HUES6 (cell line): ENCODE measurements around the gene IGDCC3.

Experiments
- H3K27ac ChIP-seq: 2 replicates; pipeline ENCODE4 v1.7.0; 2013; ENCODE audit warnings: low read depth, mild to moderate bottlenecking, low read length, inconsistent platforms
- H3K27me3 ChIP-seq: 2 replicates; pipeline ENCODE4 v1.6.1; 2013; ENCODE audit warnings: low read length; ENCODE audit not compliant: control insufficient read depth, insufficient read depth
- H3K36me3 ChIP-seq: 2 replicates; pipeline ENCODE4 v1.6.1; 2013; ENCODE audit warnings: low read length; ENCODE audit not compliant: control insufficient read depth, insufficient read depth
- H3K4me1 ChIP-seq: 2 replicates; pipeline ENCODE4 v1.6.1; 2013; ENCODE audit warnings: low read length; ENCODE audit not compliant: control insufficient read depth, insufficient read depth
- H3K4me3 ChIP-seq: 2 replicates; pipeline ENCODE4 v1.5.1; 2013; ENCODE audit warnings: low read depth, low read length
- H3K9ac ChIP-seq: one replicate; pipeline ENCODE4 v1.6.1; 2013; ENCODE audit warnings: mild to moderate bottlenecking, low read length
- H3K9me3 ChIP-seq: 2 replicates; pipeline ENCODE4 v1.6.1; 2013; ENCODE audit warnings: low read depth, low read length; ENCODE audit not compliant: control insufficient read depth, insufficient read depth

IGDCC3 gene

GRCh38 chr15:65339920-65340319 is 37.9 kb downstream of the IGDCC3 start:
- H3K9ac ChIP-seq, result no peak overlapping the region

GRCh38 chr15:65339416-65339815 is 38.4 kb downstream of the IGDCC3 start:
- H3K9ac ChIP-seq, result no peak overlapping the region
- no peak overlapping the region for H3K4me3 ChIP-seq
- peaks cover 59% of the 10 kb centered on the region for H3K4me1 ChIP-seq
- H3K27ac ChIP-seq, result no peak overlapping the region
- no peaks in the 10 kb centered on the region for H3K36me3 ChIP-seq
- H3K9me3 ChIP-seq, result no peaks in the 10 kb centered on the region
- H3K27me3 ChIP-seq, result no peaks in the 10 kb centered on the region

More at GRCh38 chr15:65339920-65340319, 37.9 kb downstream of the IGDCC3 start:
- Histone ChIP-seq H3K27ac (no peak overlapping the region), H3K27me3 (no peaks in the 10 kb centered on the region), H3K9me3 (no peaks in the 10 kb centered on the region), H3K36me3 (no peaks in the 10 kb centered on the region), H3K4me3 (no peak overlapping the region), H3K4me1 (peaks cover 54% of the 10 kb centered on the region)

- no peaks in the 10 kb centered on the region for H3K27me3 ChIP-seq
- H3K9me3 ChIP-seq, result no peaks in the 10 kb centered on the region
- no peak overlapping the region for H3K27ac ChIP-seq
- H3K4me1 ChIP-seq, result peaks cover 62% of the 10 kb centered on the region
- no peak overlapping the region for H3K9ac ChIP-seq
- H3K36me3 ChIP-seq, result no peaks in the 10 kb centered on the region
- H3K4me3 ChIP-seq, result no peak overlapping the region
These were observed 39.0 kb downstream of the IGDCC3 start for GRCh38 chr15:65338823-65339222.

GRCh38 chr15:65338366-65338765 is 39.4 kb downstream of the IGDCC3 start:
- Histone ChIP-seq H3K9ac (no peak overlapping the region), H3K9me3 (no peaks in the 10 kb centered on the region), H3K27me3 (no peaks in the 10 kb centered on the region), H3K27ac (no peak overlapping the region), H3K4me1 (peaks cover 65% of the 10 kb centered on the region), H3K36me3 (no peaks in the 10 kb centered on the region), H3K4me3 (no peak overlapping the region)

GRCh38 chr15:65337436-65338070 is 40.2 kb downstream of the IGDCC3 start:
- H3K4me1 ChIP-seq, result peaks cover 68% of the 10 kb centered on the region
- no peaks in the 10 kb centered on the region for H3K9me3 ChIP-seq
- H3K27ac ChIP-seq, result no peak overlapping the region
- H3K27me3 ChIP-seq, result no peaks in the 10 kb centered on the region
- H3K9ac ChIP-seq, result no peak overlapping the region
- no peak overlapping the region for H3K4me3 ChIP-seq
- no peaks in the 10 kb centered on the region; the same call in 1 of the 2 replicates for H3K36me3 ChIP-seq

GRCh38 chr15:65336493-65337435 is 41.0 kb downstream of the IGDCC3 start:
- peaks cover 8% of the 10 kb centered on the region; the same call in 1 of the 2 replicates for H3K36me3 ChIP-seq
- H3K4me1 ChIP-seq, result peaks cover 68% of the 10 kb centered on the region
- H3K9ac ChIP-seq, result no peak overlapping the region
- H3K4me3 ChIP-seq, result no peak overlapping the region
- H3K9me3 ChIP-seq, result no peaks in the 10 kb centered on the region
- no peak overlapping the region for H3K27ac ChIP-seq
- no peaks in the 10 kb centered on the region for H3K27me3 ChIP-seq

GRCh38 chr15:65335278-65336055 is 42.3 kb downstream of the IGDCC3 start:
- Histone ChIP-seq H3K27me3 (no peaks in the 10 kb centered on the region), H3K4me3 (no peak overlapping the region), H3K36me3 (peaks cover 21% of the 10 kb centered on the region), H3K9ac (peak overlapping the region; percentile 2), H3K4me1 (peaks cover 67% of the 10 kb centered on the region), H3K9me3 (no peaks in the 10 kb centered on the region), H3K27ac (no peak overlapping the region)

GRCh38 chr15:65334586-65335231 is 43.1 kb downstream of the IGDCC3 start:
- Histone ChIP-seq H3K9me3 (no peaks in the 10 kb centered on the region), H3K27me3 (no peaks in the 10 kb centered on the region), H3K4me3 (peak overlapping the region; percentile 8; the same call in 1 of the 2 replicates), H3K4me1 (peaks cover 60% of the 10 kb centered on the region), H3K27ac (no peak overlapping the region; the same call in 1 of the 2 replicates), H3K36me3 (peaks cover 28% of the 10 kb centered on the region), H3K9ac (peak overlapping the region; percentile 24)

GRCh38 chr15:65333856-65334255 is 43.9 kb downstream of the IGDCC3 start:
- Histone ChIP-seq H3K27me3 (no peaks in the 10 kb centered on the region), H3K4me1 (peaks cover 56% of the 10 kb centered on the region), H3K27ac (no peak overlapping the region; the same call in 1 of the 2 replicates), H3K36me3 (peaks cover 36% of the 10 kb centered on the region), H3K4me3 (no peak overlapping the region), H3K9ac (no peak overlapping the region), H3K9me3 (no peaks in the 10 kb centered on the region)

GRCh38 chr15:65333148-65333820 is 44.5 kb downstream of the IGDCC3 start:
- Histone ChIP-seq H3K27ac (no peak overlapping the region), H3K36me3 (peaks cover 39% of the 10 kb centered on the region)

More at GRCh38 chr15:65333148-65333820, 44.5 kb downstream of the IGDCC3 start:
- Histone ChIP-seq H3K27me3 (no peaks in the 10 kb centered on the region), H3K9me3 (no peaks in the 10 kb centered on the region), H3K4me1 (peaks cover 52% of the 10 kb centered on the region), H3K4me3 (no peak overlapping the region), H3K9ac (no peak overlapping the region)
